ENCODE measurements around the gene NEMP1.

- TF ChIP-seq CTCF (IDR thresholded peaks at IDR 0.05; ENCODE audit: insufficient read depth, low read length) (no peak), POLR2AphosphoS5 (IDR thresholded peaks at IDR 0.05; ENCODE audit: low read depth) (no peak)
These were observed 7.5 kb upstream of the NEMP1 start for GRCh38 chr12:57085999-57086492.

Data from HL-60 (cell line).